ENCODE results near the gene ZFHX3. TPM values are rescaled to one million over a fixed set of nuclear protein-coding genes. Genes with fewer than 3 reads are reported as not detected.

The ZFHX3 gene
- polyA plus RNA-seq, 3 donors from 2014 or later = 0.05 to 1.4 (median 1.0) TPM

DNA sequence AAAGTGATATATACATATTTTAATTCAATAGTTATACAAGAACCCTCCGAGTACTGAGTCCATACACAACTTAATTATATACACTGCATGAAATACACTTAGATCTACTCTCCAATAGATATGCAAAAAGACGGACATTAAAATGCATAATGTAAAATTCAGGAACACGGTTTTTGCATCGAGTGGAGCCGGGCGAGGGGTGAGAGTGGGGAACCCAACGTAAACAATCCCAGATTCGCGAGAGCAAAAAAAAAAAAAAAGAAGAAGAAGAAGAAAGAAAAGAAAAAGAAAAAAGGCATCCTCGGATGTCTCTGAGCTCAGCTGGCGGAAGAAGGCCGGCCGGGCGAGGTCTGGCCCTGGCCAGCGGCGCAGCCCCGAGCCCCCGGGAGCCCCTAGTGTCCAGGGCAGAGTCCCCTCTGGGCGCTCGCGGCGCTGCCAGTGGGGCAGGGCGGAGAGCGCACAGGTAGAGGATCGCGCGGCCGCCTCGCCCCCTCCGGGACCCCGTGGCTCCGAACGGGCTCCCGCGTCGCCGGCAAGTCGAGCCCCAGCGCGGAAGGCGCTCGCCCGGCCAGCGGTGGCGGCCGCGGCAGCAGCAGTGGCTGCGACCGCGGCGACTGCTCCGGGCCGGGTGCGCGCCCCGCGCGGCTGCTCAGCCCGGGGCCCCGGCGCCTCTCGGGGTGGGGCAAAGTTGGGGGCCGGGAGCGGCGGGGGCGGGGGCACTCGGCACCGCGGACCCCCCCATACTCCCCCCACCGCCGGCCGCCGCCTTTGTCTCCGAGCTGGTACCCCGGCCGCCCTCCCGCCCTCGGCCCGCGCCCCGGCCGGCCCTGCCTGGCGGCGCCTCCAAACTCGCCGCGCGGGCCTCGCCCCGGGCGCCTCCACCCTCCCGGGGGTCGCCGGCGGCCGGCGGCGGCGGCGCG is 9.6 kb upstream of the ZFHX3 start:
- H3K27me3 Mint-ChIP-seq (ENCODE audit: low read depth in 3 of 3) = peaks cover 14 to 36% (median 28%) of the 10 kb centered on the region in 3 donors
- DNase-seq = peak in 1 of 3 donors; percentile 10
- H3K27ac Mint-ChIP-seq = peak overlapping the region in 4 of 6 donors; percentile 34 to 90 (median 81)
- peaks cover 0 to 2% (median 0%) of the 10 kb centered on the region in 6 donors for H3K9me3 Mint-ChIP-seq
- H3K4me1 Mint-ChIP-seq = peaks cover 33 to 39% of the 10 kb centered on the region in 2 donors
- peaks cover 0 to 4% (median 4%) of the 10 kb centered on the region in 3 donors for H3K36me3 Mint-ChIP-seq
- H3K4me3 Mint-ChIP-seq = peak overlapping the region; percentile 94 to 99 (median 95)

DNA sequence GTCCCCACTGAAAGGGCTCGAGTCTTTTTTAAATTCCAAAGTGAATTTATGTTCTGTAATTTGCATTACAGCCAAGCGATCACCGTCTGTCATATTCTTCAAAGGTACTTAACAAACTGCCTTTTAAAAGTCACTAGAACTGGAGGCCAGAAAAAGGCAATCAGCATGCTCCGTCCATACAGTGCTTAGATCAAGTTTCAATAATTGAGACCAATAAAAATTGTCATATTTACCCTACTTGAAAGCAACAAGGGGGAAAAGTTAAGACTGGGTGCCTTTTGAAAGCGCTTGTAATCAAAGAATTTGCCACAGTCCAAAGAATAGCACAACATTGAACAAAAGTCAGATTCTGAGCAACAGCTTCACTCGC is 9.0 kb upstream of the ZFHX3 start:
- Mint-ChIP-seq H3K27ac (peak overlapping the region in 1 of 6 donors; percentile 72), H3K4me1 (peaks cover 30 to 33% of the 10 kb centered on the region in 2 donors), H3K4me3 (peak overlapping the region; percentile 94 to 99 (median 95)), H3K27me3 (ENCODE audit: low read depth in 3 of 3) (peaks cover 11 to 30% (median 23%) of the 10 kb centered on the region in 3 donors), H3K36me3 (peaks cover 0 to 4% (median 4%) of the 10 kb centered on the region in 3 donors), H3K9me3 (peaks cover 0 to 2% (median 0%) of the 10 kb centered on the region in 6 donors)
- no peak for DNase-seq

DNA sequence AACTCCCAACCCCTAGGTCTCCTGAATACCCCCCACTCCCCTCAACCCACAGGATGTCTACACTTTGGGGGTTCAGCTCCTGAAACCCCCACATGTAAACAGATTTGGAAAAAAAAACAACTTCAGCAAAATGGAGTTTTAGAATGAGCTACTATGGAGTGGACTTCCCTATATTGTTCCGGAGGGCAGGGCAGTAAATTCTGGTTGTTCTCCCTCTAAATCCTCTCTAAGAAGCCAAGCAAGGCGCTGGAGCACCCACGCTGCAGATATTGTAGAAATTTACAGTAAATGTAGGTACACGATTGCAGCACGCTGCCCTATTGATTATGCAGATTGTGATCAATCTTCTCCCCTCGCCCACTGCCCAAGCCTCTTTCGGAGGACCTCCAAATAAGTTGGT is 8.5 kb upstream of the ZFHX3 start:
- Mint-ChIP-seq H3K4me3 (peak overlapping the region in 3 of 5 donors; percentile 3 to 94 (median 6)), H3K9me3 (peaks cover 0 to 2% (median 0%) of the 10 kb centered on the region in 6 donors), H3K4me1 (peaks cover 30 to 33% of the 10 kb centered on the region in 2 donors), H3K27me3 (ENCODE audit: low read depth in 3 of 3) (peaks cover 10 to 27% (median 21%) of the 10 kb centered on the region in 3 donors), H3K27ac (no peak overlapping the region), H3K36me3 (peaks cover 0 to 4% (median 4%) of the 10 kb centered on the region in 3 donors)
- DNase-seq = no peak

DNA sequence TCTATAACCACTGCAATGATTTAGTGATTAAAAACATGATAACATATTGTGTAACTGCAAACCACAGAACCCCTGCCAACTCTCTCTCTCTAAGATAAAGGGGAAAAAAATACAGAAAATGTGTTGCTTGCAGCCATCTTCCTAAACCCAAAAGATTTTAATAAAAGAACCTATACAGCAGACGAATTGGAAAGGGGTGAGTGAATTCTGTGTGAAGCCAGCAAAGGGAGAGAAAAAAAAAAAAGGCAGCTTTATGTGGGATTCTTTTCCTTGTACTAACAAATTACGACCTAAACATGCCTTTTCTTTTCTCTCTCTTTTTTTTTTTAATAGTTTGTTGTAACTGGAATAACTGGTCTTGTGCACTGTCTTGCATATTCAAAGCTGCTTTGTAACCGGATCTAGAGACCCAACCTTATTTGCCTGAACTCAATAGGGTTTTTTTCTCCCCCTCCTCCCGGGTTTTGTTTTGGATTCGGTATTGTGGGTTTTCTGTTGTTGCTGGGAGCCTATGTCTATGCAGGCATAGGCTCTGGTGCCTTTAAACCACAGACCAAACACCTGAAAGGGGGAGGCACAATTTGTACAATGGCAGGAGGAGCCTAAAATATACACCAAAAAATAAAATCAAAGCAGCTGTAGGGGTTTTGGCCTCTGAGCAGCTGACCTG is 7.0 kb upstream of the ZFHX3 start:
- peak overlapping the region in 1 of 6 donors; percentile 41 for H3K27ac Mint-ChIP-seq
- peaks cover 0 to 4% (median 4%) of the 10 kb centered on the region in 3 donors for H3K36me3 Mint-ChIP-seq
- H3K4me3 Mint-ChIP-seq = no peak overlapping the region
- peaks cover 10 to 23% (median 21%) of the 10 kb centered on the region in 3 donors for H3K27me3 Mint-ChIP-seq (ENCODE audit: low read depth in 3 of 3)
- DNase-seq = no peak
- H3K4me1 Mint-ChIP-seq = peaks cover 30 to 33% of the 10 kb centered on the region in 2 donors
- peaks cover 0 to 2% (median 0%) of the 10 kb centered on the region in 6 donors for H3K9me3 Mint-ChIP-seq

DNA sequence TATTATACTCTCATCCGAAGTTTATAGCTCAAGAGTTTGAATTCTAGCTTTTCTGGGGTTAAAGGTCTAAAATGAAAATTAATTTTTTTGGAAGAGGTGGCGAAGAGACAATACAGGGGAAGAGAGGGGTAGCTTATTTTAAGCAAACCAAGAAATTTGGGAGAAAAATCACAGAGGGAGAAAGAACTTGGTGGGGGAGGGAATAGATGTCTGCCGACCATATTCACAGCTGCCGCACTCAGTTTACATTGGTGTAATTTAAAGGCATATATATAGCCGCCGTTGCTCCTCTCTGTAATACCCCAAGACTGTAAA is 6.5 kb upstream of the ZFHX3 start:
- Mint-ChIP-seq H3K4me3 (no peak overlapping the region), H3K9me3 (peaks cover 0 to 2% (median 0%) of the 10 kb centered on the region in 6 donors), H3K4me1 (peaks cover 26 to 30% of the 10 kb centered on the region in 2 donors), H3K36me3 (peaks cover 0 to 4% (median 4%) of the 10 kb centered on the region in 3 donors), H3K27ac (peak overlapping the region in 1 of 6 donors; percentile 41), H3K27me3 (ENCODE audit: low read depth in 3 of 3) (peaks cover 9 to 20% (median 16%) of the 10 kb centered on the region in 3 donors)
- no peak for DNase-seq

DNA sequence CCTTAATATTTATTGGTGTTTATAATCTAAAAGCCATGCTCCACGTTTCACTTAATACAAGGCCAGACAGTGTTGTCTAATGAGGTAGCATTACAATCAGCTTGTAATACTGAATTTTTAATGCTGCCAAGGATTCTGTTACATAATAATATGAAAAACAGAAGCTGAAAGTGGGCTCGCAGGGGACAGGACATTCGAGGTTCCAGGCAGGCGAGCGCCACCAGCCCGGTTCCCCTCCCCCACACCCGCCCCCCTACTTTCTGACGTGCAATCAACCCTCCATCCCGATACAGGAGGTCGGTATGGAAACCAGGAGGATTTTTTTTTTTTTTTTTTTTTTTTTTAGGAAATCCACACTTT is 6.2 kb upstream of the ZFHX3 start:
- no peak overlapping the region for H3K27ac Mint-ChIP-seq
- H3K9me3 Mint-ChIP-seq = peaks cover 0 to 2% (median 0%) of the 10 kb centered on the region in 6 donors
- no peak for DNase-seq
- H3K4me3 Mint-ChIP-seq = no peak overlapping the region
- peaks cover 0 to 4% (median 4%) of the 10 kb centered on the region in 3 donors for H3K36me3 Mint-ChIP-seq
- H3K27me3 Mint-ChIP-seq (ENCODE audit: low read depth in 3 of 3) = peaks cover 8 to 18% (median 14%) of the 10 kb centered on the region in 3 donors
- H3K4me1 Mint-ChIP-seq = peaks cover 23 to 29% of the 10 kb centered on the region in 2 donors

DNA sequence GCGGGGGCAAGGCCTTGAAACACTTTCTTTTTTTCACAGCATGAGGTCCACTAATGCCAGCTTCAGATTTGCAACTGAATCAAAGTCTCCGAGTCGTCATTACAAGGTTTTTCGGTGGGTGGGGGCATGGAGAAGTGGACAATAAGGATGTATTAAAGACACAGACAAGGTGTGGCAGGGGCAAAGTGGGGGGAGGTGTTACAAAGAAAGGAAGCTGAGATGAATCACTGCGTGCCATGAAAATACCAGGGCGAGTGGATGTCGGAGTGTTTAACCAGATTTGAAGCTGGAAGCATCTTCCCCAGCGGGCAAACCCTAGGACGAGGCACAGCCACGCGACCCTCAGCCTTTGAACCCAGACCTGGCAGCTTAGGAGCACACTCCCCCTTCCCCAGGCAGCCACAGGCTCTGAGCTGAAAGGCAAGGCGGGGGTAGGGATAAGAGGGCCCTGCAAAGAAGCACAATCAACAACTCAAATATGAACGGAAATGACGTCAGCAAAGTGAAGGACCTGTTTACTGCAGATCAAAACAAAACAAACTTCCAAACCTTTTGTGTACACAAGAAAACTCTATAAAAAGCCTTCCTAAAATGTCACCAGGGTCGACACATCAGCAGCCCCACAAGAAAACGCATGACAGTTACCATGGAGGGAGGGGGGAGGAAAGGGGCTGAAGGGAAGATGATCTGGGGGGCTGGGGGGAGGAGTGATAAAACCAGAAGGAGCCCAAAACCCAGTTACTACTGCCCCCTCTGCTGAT is 5.6 kb upstream of the ZFHX3 start:
- H3K36me3 Mint-ChIP-seq = peaks cover 0 to 4% (median 4%) of the 10 kb centered on the region in 3 donors
- H3K27ac Mint-ChIP-seq = no peak overlapping the region
- H3K4me3 Mint-ChIP-seq = no peak overlapping the region
- peaks cover 7 to 18% (median 10%) of the 10 kb centered on the region in 3 donors for H3K27me3 Mint-ChIP-seq (ENCODE audit: low read depth in 3 of 3)
- H3K4me1 Mint-ChIP-seq = peaks cover 26 to 31% of the 10 kb centered on the region in 2 donors
- no peak for DNase-seq
- H3K9me3 Mint-ChIP-seq = peaks cover 0 to 2% (median 0%) of the 10 kb centered on the region in 6 donors

DNA sequence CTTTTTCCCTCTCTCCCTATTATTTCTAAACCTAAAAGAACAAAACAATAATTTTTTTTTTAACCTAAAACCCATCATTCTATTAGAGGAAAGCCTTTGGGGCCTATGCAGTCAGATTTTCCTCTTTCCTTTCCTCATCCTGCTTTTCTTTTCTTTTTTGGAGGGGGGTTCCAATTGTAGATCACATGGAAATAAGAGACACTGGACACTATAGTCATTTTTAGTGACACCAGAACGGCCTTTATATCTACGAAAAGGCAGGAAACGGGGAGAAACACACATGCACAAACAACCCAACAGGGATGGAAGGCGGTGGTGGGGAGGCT is 5.1 kb upstream of the ZFHX3 start:
- Mint-ChIP-seq H3K4me1 (peaks cover 27 to 33% of the 10 kb centered on the region in 2 donors), H3K4me3 (no peak overlapping the region), H3K27me3 (ENCODE audit: low read depth in 3 of 3) (peaks cover 7 to 18% (median 10%) of the 10 kb centered on the region in 3 donors), H3K9me3 (peaks cover 0 to 2% (median 0%) of the 10 kb centered on the region in 6 donors), H3K27ac (no peak overlapping the region), H3K36me3 (peaks cover 0 to 4% (median 4%) of the 10 kb centered on the region in 3 donors)
- no peak for DNase-seq

DNA sequence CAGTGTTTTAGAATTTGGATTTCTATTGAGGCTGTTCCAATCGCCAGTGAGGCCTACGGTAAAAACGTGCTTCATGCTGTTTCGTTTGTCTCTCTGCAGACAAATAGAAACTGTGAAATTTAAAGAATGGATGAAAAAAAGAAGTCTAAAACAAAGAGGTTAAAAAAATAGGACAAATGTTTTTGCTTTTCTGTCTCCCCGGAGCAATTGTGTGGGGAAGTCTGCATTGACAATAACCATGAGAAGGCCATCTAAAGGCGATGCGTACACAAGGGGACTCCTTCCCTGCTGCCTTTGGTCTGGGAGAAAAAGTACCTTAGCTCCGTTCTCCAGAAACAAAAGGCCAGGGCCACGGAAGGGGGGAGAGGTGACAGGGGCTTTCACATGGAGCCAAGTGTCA is 4.6 kb upstream of the ZFHX3 start:
- H3K36me3 Mint-ChIP-seq = peaks cover 0 to 4% (median 4%) of the 10 kb centered on the region in 3 donors
- no peak for DNase-seq
- H3K9me3 Mint-ChIP-seq = peaks cover 0 to 2% (median 0%) of the 10 kb centered on the region in 6 donors
- H3K4me3 Mint-ChIP-seq = no peak overlapping the region
- H3K27ac Mint-ChIP-seq = no peak overlapping the region
- H3K4me1 Mint-ChIP-seq = peaks cover 27 to 33% of the 10 kb centered on the region in 2 donors
- H3K27me3 Mint-ChIP-seq (ENCODE audit: low read depth in 3 of 3) = peaks cover 7 to 18% (median 10%) of the 10 kb centered on the region in 3 donors

DNA sequence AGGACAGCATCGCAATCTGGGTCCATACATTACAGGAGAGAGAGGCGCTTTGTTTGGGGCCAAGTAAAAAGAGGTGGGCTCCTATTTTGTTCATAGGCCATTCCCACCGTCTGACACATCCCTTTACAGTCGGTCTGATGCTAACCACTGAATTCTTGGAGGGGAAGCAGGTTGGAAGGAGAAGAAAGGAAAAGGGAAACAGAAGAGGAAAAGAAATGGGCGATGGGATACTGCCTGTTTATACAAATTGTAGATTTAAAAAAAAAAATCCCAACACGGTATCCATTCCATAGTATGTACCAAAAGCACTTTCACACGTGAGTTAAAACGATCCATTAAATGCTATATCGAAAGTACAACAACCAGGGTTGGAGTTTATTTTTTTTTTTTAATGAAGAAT is 4.0 kb upstream of the ZFHX3 start:
- H3K27me3 Mint-ChIP-seq (ENCODE audit: low read depth in 3 of 3) = peaks cover 6 to 17% (median 9%) of the 10 kb centered on the region in 3 donors
- H3K27ac Mint-ChIP-seq = no peak overlapping the region
- no peak for DNase-seq
- no peak overlapping the region for H3K4me3 Mint-ChIP-seq
- peaks cover 28 to 33% of the 10 kb centered on the region in 2 donors for H3K4me1 Mint-ChIP-seq
- no peaks in the 10 kb centered on the region for H3K9me3 Mint-ChIP-seq
- no peaks in the 10 kb centered on the region for H3K36me3 Mint-ChIP-seq

DNA sequence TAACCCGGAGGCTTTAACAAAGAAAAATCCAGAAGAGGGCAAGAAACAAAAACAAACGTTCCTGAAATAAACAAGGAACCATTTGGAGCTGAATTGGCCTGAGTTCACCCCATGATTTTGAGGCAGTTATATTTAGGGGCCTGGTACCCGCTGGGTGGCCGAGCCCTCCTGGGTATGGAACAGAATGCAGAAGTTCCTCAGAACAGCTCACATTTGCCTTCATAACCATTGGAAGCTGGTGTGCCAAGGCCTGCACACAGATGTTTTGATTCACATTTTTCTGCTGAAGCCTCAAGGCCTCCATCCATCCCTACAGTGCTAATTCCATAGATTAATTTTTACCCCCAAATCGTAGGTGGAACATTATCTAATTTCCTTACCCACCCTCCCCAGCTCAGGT is 3.3 kb upstream of the ZFHX3 start:
- H3K9me3 Mint-ChIP-seq = no peaks in the 10 kb centered on the region
- peaks cover 28 to 32% of the 10 kb centered on the region in 2 donors for H3K4me1 Mint-ChIP-seq
- no peak overlapping the region for H3K27ac Mint-ChIP-seq
- DNase-seq = no peak
- peaks cover 6 to 15% (median 9%) of the 10 kb centered on the region in 3 donors for H3K27me3 Mint-ChIP-seq (ENCODE audit: low read depth in 3 of 3)
- H3K36me3 Mint-ChIP-seq = no peaks in the 10 kb centered on the region
- no peak overlapping the region for H3K4me3 Mint-ChIP-seq

DNA sequence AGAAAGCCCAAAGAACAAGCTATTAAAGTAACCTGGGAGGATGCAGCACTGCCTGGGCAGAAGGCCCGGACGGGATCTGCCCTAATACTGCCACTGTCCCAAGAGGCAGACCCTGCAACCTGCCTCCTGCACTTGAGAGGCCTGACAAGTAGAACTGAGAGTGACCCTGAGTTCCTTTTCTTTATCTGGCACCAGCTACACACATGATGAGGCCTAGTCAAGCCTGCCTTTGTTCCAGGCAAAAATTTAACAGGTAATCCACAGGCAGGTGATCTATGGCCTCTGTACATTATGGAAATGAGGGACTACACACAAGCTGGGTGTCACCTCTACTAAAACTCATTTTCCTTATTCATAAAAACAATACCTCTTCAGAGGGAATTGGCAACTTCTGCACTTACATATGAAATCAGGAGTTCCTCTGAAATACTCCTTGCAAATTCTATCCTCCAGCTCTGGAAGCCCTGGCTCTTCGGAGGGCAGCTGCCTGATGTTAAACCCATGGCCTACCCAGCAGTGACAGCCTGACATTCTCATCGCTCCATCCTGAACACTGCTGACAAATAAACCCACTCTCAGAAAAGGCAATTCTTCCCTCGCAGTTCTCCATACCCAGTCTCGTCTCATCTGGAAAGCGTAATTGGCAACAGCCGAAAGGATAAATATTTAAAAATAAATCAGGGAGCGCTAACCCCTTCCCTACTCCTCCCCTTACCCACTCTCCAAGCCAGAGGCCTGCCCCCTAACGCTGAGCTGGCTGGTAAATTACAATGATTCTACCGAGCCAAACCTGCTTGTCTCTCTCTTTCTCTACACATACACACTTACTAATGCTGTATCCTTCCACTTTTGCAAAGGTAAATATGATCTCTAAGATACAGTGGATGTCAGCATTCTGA is 2.5 kb upstream of the ZFHX3 start:
- H3K4me1 Mint-ChIP-seq = peaks cover 23 to 38% of the 10 kb centered on the region in 2 donors
- peaks cover 6 to 10% (median 7%) of the 10 kb centered on the region in 3 donors for H3K27me3 Mint-ChIP-seq (ENCODE audit: low read depth in 3 of 3)
- H3K36me3 Mint-ChIP-seq = no peaks in the 10 kb centered on the region
- no peak overlapping the region for H3K4me3 Mint-ChIP-seq
- no peak overlapping the region for H3K27ac Mint-ChIP-seq
- no peaks in the 10 kb centered on the region for H3K9me3 Mint-ChIP-seq
- DNase-seq = no peak
